Activated CD4-positive, alpha-beta T cell treated with anti-CD3 and anti-CD28 coated beads for 36 hours (primary cell): ENCODE data around the gene PLIN4. TPM values are rescaled to one million over a fixed set of nuclear protein-coding genes. Genes with fewer than 3 reads are reported as not detected.

Experiments
- ATAC-seq: fragments of 200-7000 bp; cut with Tn5 transposase; one replicate; pipeline ENCODE4 v1.10.0; 2021; ENCODE audit warnings: mild to moderate bottlenecking, moderate library complexity
- CTCF ChIA-PET: fragments of 350-600 bp; sonication (Branson Sonifier 250); formaldehyde crosslinking; loops from one replicate; lab custom pipeline; 2021; ENCODE audit warnings: antibody characterized with exemption; lab: Charles Lee
- POLR2A ChIA-PET: fragments of 350-600 bp; sonication (Branson Sonifier 250); formaldehyde crosslinking; loops from one replicate; lab custom pipeline; 2021; ENCODE audit warnings: antibody characterized with exemption, inconsistent platforms; lab: Charles Lee
- DNase-seq: peaks from one replicate; pipeline ENCODE4 v3.0.0-alpha.2; 2020
- H3K27ac Mint-ChIP-seq: one replicate; pipeline ENCODE4 v1.8.0; 2021; ENCODE audit warnings: mixed read lengths
- H3K27me3 Mint-ChIP-seq: one replicate; pipeline ENCODE4 v1.8.0; 2021; ENCODE audit warnings: mixed read lengths
- H3K36me3 Mint-ChIP-seq: one replicate; pipeline ENCODE4 v1.8.0; 2021; ENCODE audit warnings: low read depth, mixed read lengths
- H3K4me1 Mint-ChIP-seq: one replicate; pipeline ENCODE4 v1.8.0; 2021; ENCODE audit warnings: mixed read lengths
- H3K4me3 Mint-ChIP-seq: one replicate; pipeline ENCODE4 v1.8.0; 2021; ENCODE audit warnings: mild to moderate bottlenecking, moderate library complexity, mixed read lengths
- H3K9me3 Mint-ChIP-seq: one replicate; pipeline ENCODE4 v1.8.0; 2021; ENCODE audit warnings: low read depth, mixed read lengths
- intact Hi-C, 2 experiments: fragments of 100-400 bp; cut with DNase I in 1 of 2; cut with micrococcal nuclease in 1 of 2; formaldehyde crosslinking; loops; one replicate each; pipeline versions ENCODE4 v1.14.2 to v1.15.1; 2022 to 2024; cut with DNase I, micrococcal nuclease
- total RNA-seq, 2 experiments: library from RNA; stranded (reverse); gene quantifications; one replicate each; pipeline ENCODE4 v1.2.3, GENCODE V29; 2021

The PLIN4 gene
- total RNA-seq, 2 experiments from 2014 or later = not detected

- peaks cover 19% of the 10 kb centered on the region for H3K4me1 Mint-ChIP-seq
- intact Hi-C loops = loop anchor here in 1 of 2 experiments (2.0 to 5.0 kb wide), 3 partner anchors 69 to 951 kb away; partner anchors contain the start of gene TNFAIP8L1
- CTCF ChIA-PET = interaction anchor here (1.5 to 2.3 kb wide), 2 partner anchors 16 to 55 kb away, joined by 4 to 11 read pairs; partner anchors contain the start of genes HDGFL2 and SH3GL1
- H3K9me3 Mint-ChIP-seq = no peaks in the 10 kb centered on the region
- peak overlapping the region; percentile 86 for H3K4me3 Mint-ChIP-seq
- POLR2A ChIA-PET = interaction anchor here (1.2 kb wide), 1 partner anchor 15 kb away, joined by 17 read pairs; no protein-coding TSS in a partner anchor
- H3K27me3 Mint-ChIP-seq = no peaks in the 10 kb centered on the region
- DNase-seq = no peak
- peaks cover 2% of the 10 kb centered on the region for H3K36me3 Mint-ChIP-seq
- H3K27ac Mint-ChIP-seq = peak overlapping the region; percentile 86
- ATAC-seq = no peak
Observed at GRCh38 chr19:4455719-4456475, 62.4 kb downstream of the PLIN4 start.

GRCh38 chr19:4454747-4455718 lies 63.3 kb downstream of the PLIN4 start:
- peaks cover 19% of the 10 kb centered on the region for H3K4me1 Mint-ChIP-seq
- no peaks in the 10 kb centered on the region for H3K27me3 Mint-ChIP-seq
- no peaks in the 10 kb centered on the region for H3K9me3 Mint-ChIP-seq
- no peak for DNase-seq
- H3K27ac Mint-ChIP-seq = no peak overlapping the region
- peaks cover 8% of the 10 kb centered on the region for H3K36me3 Mint-ChIP-seq
- ChIA-PET POLR2A (interaction anchor here (0.7 to 1.6 kb wide), 2 partner anchors 10 to 11 kb away, joined by 4 to 5 read pairs; no protein-coding TSS in a partner anchor), CTCF (interaction anchor here (0.7 kb wide), 1 partner anchor 22 kb away, joined by 3 read pairs; no protein-coding TSS in a partner anchor)
- ATAC-seq = no peak
- intact Hi-C loops = loop anchor here in 1 of 2 experiments (5.0 kb wide), 1 partner anchor 182 kb away; the partner anchor contains the start of gene TNFAIP8L1
- H3K4me3 Mint-ChIP-seq = no peak overlapping the region

- Mint-ChIP-seq H3K36me3 (peaks cover 16% of the 10 kb centered on the region), H3K4me1 (peaks cover 19% of the 10 kb centered on the region), H3K27me3 (no peaks in the 10 kb centered on the region), H3K27ac (no peak overlapping the region), H3K9me3 (no peaks in the 10 kb centered on the region), H3K4me3 (no peak overlapping the region)
- intact Hi-C loops = no loop called here
- ChIA-PET CTCF (interaction anchor here (0.6 to 0.7 kb wide), 2 partner anchors 24 to 46 kb away, joined by 3 read pairs; no protein-coding TSS in a partner anchor), POLR2A (interaction anchor here (0.7 to 1.6 kb wide), 2 partner anchors 9 to 11 kb away, joined by 4 to 5 read pairs; no protein-coding TSS in a partner anchor)
- DNase-seq (no peak), ATAC-seq (no peak)
Observed at GRCh38 chr19:4453232-4454179, 64.8 kb downstream of the PLIN4 start.

- CTCF ChIA-PET = interaction anchor here (0.6 kb wide), 1 partner anchor 45 kb away, joined by 3 read pairs; no protein-coding TSS in a partner anchor
- intact Hi-C loops = no loop called here
- Mint-ChIP-seq H3K4me3 (no peak overlapping the region), H3K36me3 (peaks cover 20% of the 10 kb centered on the region), H3K27me3 (no peaks in the 10 kb centered on the region), H3K4me1 (peaks cover 15% of the 10 kb centered on the region), H3K27ac (no peak overlapping the region), H3K9me3 (no peaks in the 10 kb centered on the region)
- ATAC-seq = no peak
- POLR2A ChIA-PET = interaction anchor here (0.6 to 1.0 kb wide), 2 partner anchors 13 to 19 kb away, joined by 3 to 6 read pairs; partner anchors contain the start of gene HDGFL2
- no peak for DNase-seq
Observed at GRCh38 chr19:4452230-4452990, 65.9 kb downstream of the PLIN4 start.

Other genes with a start within 250 kb of the PLIN4 start
- gene SHD, start 239.2 kb downstream of the PLIN4 start, total RNA-seq = not detected
- 10 to 100 TPM; 15.8 to 16.1 TPM for gene TMIGD2, start 216.1 kb downstream of the PLIN4 start, total RNA-seq
- gene FSD1, start 213.9 kb downstream of the PLIN4 start, total RNA-seq = 10 to 100 TPM; 23.1 to 25.3 TPM
- gene STAP2, start 179.7 kb downstream of the PLIN4 start, total RNA-seq = 10 to 100 TPM; 11.0 to 11.5 TPM
- gene MPND, start 174.9 kb downstream of the PLIN4 start, total RNA-seq = 10 to 100 TPM; 12.6 to 18.0 TPM
- gene SH3GL1, start 117.9 kb downstream of the PLIN4 start, total RNA-seq = 10 to 100 TPM; 42.0 to 46.8 TPM
- gene CHAF1A, start 115.8 kb downstream of the PLIN4 start, total RNA-seq = 10 to 100 TPM; 77.0 to 78.9 TPM
- 10 to 100 TPM; 32.9 to 38.4 TPM for gene UBXN6, start 60.7 kb downstream of the PLIN4 start, total RNA-seq
- 10 to 100 TPM; 50.5 to 68.1 TPM for gene HDGFL2, start 46.2 kb downstream of the PLIN4 start, total RNA-seq
- not detected for gene PLIN5, start 16.7 kb upstream of the PLIN4 start, total RNA-seq
- under 1 TPM; 0.35 to 0.57 TPM for gene LRG1, start 21.6 kb upstream of the PLIN4 start, total RNA-seq
- not detected for gene SEMA6B, start 41.2 kb upstream of the PLIN4 start, total RNA-seq
- 10 to 100 TPM; 14.1 to 15.4 TPM for gene TNFAIP8L1, start 121.0 kb upstream of the PLIN4 start, total RNA-seq
- gene MYDGF, start 151.9 kb upstream of the PLIN4 start, total RNA-seq = 10 to 100 TPM; 34.7 to 53.8 TPM
- 10 to 100 TPM; 49.2 to 51.3 TPM for gene DPP9, start 205.4 kb upstream of the PLIN4 start, total RNA-seq